NT2/D1 (cell line): ENCODE data around the gene BCL3.
"Not testable (repeated sequence)": the region's sequence is repeated elsewhere in the genome, so short reads cannot be mapped to it uniquely, and the experiment has no call there.

Experiments
- DNase-seq: peaks from one replicate; pipeline ENCODE4 v3.0.0-alpha.2; 2011; ENCODE audit warnings: low read depth, low spot score
- H3K27me3 ChIP-seq: 2 replicates; pipeline ENCODE4 v1.6.0; 2011; ENCODE audit warnings: mild to moderate bottlenecking; ENCODE audit not compliant: insufficient read length, insufficient read depth
- H3K36me3 ChIP-seq: 2 replicates; pipeline ENCODE4 v1.6.1; 2011; ENCODE audit warnings: mild to moderate bottlenecking, low read length, mixed read lengths; ENCODE audit not compliant: insufficient read depth, insufficient read length
- H3K4me1 ChIP-seq: 2 replicates; pipeline ENCODE4 v1.5.1; 2011; ENCODE audit not compliant: insufficient read depth, insufficient read length
- H3K4me3 ChIP-seq: 2 replicates; pipeline ENCODE4 v1.5.1; 2011; ENCODE audit warnings: low read depth; ENCODE audit not compliant: insufficient read length
- H3K9ac ChIP-seq: 2 replicates; pipeline ENCODE4 v1.6.0; 2011; ENCODE audit warnings: low read depth; ENCODE audit not compliant: insufficient read length
- H3K9me3 ChIP-seq: 2 replicates; pipeline ENCODE4 v1.5.1; 2011; ENCODE audit warnings: mild to moderate bottlenecking, low read length; ENCODE audit not compliant: insufficient read depth
- SUZ12 ChIP-seq: IDR thresholded peaks from 2 replicates; pipeline ENCODE4 v1.6.1; 2011; ENCODE audit not compliant: insufficient read length, insufficient read depth; ENCODE audit errors: extremely low read depth
- YY1 ChIP-seq: IDR thresholded peaks from 2 replicates; pipeline ENCODE4 v1.6.1; 2011; ENCODE audit not compliant: insufficient read length, insufficient read depth
- ZNF274 ChIP-seq: IDR thresholded peaks from 2 replicates; pipeline ENCODE4 v1.6.1; 2011; ENCODE audit warnings: mild to moderate bottlenecking, low read depth, low read length

The BCL3 gene

GRCh38 chr19:44717603-44718002 lies 30.9 kb upstream of the BCL3 start:
- Histone ChIP-seq H3K36me3 (no peaks in the 10 kb centered on the region), H3K4me1 (peaks cover 4% of the 10 kb centered on the region), H3K4me3 (no peak overlapping the region), H3K9me3 (peaks cover 16% of the 10 kb centered on the region; the same call in 1 of the 2 replicates), H3K9ac (no peak overlapping the region), H3K27me3 (no peaks in the 10 kb centered on the region)
- TF ChIP-seq SUZ12, result no peak
- no peak for TF ChIP-seq ZNF274
- TF ChIP-seq YY1, result no peak
- DNase-seq, result no peak

DNA sequence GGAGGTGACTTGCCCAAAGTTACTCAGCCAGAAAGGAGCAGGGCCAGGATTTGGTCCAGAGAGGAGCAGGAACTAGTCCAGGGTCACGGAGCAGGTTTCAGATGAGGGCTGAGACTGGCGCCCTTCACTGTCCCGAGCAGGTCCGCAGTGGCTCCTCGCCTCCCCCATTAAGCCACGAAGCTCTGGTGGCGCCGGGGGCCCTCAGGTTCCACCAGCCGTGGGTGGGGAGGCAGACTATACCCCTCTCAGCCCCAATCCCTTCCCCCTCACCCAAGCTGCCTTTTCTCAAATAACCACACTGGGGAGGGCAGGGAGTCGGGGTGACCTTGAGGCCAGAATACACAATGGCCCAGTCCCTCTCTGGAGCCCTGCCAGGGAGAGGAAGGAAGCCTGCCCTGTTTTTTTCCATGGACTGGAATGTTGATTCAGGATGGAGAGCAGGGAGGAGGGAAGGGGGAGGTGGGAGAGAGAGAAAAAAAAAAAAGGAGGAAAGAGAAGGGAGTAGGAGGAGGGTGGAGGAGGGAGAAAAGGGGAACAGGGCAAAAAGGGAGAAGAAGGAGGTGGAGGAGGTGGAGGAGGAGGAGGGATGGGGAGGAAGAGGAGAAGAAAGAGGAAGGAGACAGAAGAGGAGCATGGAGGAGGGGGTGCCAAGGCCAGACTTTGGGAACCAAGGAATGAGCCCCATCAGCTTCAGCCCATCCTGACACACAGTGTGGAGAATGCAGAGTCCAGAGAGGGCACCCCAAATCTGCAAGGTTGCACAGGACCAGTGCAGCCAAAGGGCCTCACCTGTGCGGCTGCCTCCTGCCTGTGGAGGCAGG lies 29.9 kb upstream of the BCL3 start:
- Histone ChIP-seq H3K9me3 (peaks cover 16% of the 10 kb centered on the region; the same call in 1 of the 2 replicates), H3K36me3 (no peaks in the 10 kb centered on the region), H3K4me1 (peaks cover 4% of the 10 kb centered on the region), H3K4me3 (peak overlapping the region; percentile 43), H3K9ac (peak overlapping the region; percentile 77), H3K27me3 (no peaks in the 10 kb centered on the region)
- TF ChIP-seq SUZ12, result no peak
- no peak for TF ChIP-seq YY1
- TF ChIP-seq ZNF274, result no peak
- DNase-seq, result peak; percentile 77

GRCh38 chr19:44719262-44719701 lies 29.2 kb upstream of the BCL3 start:
- Histone ChIP-seq H3K9ac (peak overlapping the region; percentile 39), H3K9me3 (peaks cover 16% of the 10 kb centered on the region; the same call in 1 of the 2 replicates), H3K4me1 (peaks cover 4% of the 10 kb centered on the region), H3K4me3 (no peak overlapping the region), H3K27me3 (no peaks in the 10 kb centered on the region), H3K36me3 (no peaks in the 10 kb centered on the region)
- TF ChIP-seq YY1 (no peak), SUZ12 (no peak), ZNF274 (no peak)
- no peak for DNase-seq

DNA sequence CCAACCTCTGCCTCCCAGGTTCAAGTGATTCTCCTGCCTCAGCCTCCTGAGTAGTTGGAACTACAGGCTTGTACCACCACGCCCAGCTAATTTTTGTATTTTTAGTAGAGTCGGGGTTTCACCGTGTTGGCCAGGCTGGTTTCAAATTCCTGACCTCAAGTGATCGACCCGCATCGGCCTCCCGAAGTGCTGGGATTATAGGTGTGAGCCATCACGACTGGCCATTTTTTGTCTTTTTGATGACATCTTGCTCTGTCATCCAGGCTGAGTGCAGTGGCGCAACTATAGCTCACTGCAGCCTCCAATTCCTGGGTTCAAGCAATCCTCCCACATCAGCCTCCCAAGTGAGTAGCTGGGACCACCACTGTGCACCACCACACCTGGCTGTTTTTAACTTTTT lies 28.1 kb upstream of the BCL3 start:
- not testable (repeated sequence) for H3K4me1 ChIP-seq

DNA sequence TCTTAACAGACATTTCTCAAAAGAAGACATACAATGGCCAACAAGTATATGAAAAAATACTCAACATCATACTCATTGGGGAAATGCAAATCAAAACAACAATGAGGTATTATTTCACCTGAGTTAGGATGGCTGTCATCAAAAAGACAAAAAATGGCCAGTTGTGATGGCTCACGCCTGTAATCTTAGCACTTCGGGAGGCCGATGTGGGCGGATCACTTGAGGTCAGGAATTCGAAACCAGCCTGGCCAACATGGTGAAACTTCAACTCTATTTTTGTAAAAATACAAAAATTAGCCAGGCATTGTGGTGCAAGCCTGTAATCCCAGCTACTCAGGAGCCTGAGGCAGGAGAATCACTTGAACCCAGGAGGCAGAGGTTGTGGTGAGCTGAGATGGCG lies 27.6 kb upstream of the BCL3 start:
- no peak for DNase-seq
- no peaks in the 10 kb centered on the region for H3K36me3 ChIP-seq
- no peak overlapping the region for H3K4me3 ChIP-seq
- no peaks in the 10 kb centered on the region for H3K9me3 ChIP-seq
- no peak for TF ChIP-seq ZNF274
- TF ChIP-seq YY1, result no peak
- no peak for TF ChIP-seq SUZ12
- no peaks in the 10 kb centered on the region for H3K27me3 ChIP-seq
- H3K4me1 ChIP-seq, result peaks cover 4% of the 10 kb centered on the region
- H3K9ac ChIP-seq, result no peak overlapping the region

More for the DNA sequence above, 28.1 kb upstream of the BCL3 start:
- not testable (repeated sequence) for H3K36me3 ChIP-seq, H3K9me3 ChIP-seq, DNase-seq, H3K4me3 ChIP-seq, H3K9ac ChIP-seq, H3K27me3 ChIP-seq

GRCh38 chr19:44721369-44721768 lies 27.1 kb upstream of the BCL3 start:
- H3K36me3 ChIP-seq, H3K9ac ChIP-seq, H3K9me3 ChIP-seq, H3K4me1 ChIP-seq, H3K27me3 ChIP-seq, H3K4me3 ChIP-seq, DNase-seq: not testable (repeated sequence)

DNA sequence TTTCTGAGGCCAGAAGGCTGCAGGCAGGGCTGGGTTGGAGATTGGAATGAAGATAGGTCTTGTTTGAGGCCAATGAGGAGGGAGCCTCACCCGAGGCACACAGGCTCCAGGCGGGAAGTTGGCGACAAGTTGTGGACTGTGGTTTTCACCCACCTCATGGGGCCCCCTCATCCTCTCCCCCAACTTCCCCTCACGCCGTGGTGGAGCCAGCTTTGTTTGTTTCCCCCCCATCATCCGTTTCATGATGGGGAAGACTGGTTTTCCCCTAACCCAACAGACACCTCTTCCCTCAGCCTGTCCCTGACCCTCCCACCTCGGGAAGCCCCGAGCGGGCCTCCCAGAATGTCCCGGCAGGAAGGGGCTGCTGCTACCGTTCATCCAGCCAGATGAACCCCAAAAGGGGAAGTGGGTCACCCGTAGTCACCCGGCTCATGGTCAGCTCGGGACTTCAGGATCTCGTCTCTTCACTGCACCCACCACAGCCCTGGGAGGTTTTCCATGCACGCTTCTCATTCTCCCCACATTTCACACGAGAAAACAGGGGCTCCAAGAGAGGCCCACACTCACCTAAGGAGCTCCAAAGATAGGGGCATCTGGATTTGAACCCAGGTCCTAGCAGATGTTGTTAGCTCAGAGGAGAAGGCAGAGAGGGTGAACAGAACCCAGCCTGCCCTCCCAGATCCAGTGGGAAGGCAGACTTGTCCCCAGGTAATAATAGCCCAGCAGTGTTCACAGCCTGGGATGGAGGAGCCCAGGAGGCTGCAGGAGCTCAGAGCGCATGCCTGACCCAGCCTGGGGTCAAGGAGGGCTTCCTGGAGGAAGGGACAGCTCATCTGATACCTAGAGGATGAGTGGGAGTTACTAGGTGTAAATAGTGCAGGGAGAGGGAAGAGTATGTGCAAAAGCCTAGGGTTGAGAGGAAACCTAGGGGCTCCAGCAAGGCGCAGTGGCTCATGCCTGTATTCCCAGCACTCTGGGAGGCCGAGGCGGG lies 26.1 kb upstream of the BCL3 start:
- H3K9ac ChIP-seq, result no peak overlapping the region
- peaks cover 4% of the 10 kb centered on the region for H3K4me1 ChIP-seq

More for the DNA sequence above, 26.1 kb upstream of the BCL3 start:
- no peak for DNase-seq
- Histone ChIP-seq H3K27me3 (no peaks in the 10 kb centered on the region), H3K4me3 (no peak overlapping the region), H3K36me3 (no peaks in the 10 kb centered on the region), H3K9me3 (no peaks in the 10 kb centered on the region)
- no peak for TF ChIP-seq YY1
- TF ChIP-seq ZNF274, result no peak
- no peak for TF ChIP-seq SUZ12
